Progenitor cell of endocrine pancreas (in vitro differentiated cells): ENCODE results near the gene GATAD2B. TPM values are rescaled to one million over a fixed set of nuclear protein-coding genes. Genes with fewer than 3 reads are reported as not detected.
A peak's percentile ranks its signal among the peaks of the same experiment; 100 is the strongest.

Experiments
- DNase-seq: peaks from one replicate; pipeline ENCODE4 v3.0.0; 2021; ENCODE audit warnings: low spot score; ENCODE audit not compliant: unreplicated experiment
- H3K27ac Mint-ChIP-seq: 2 replicates; pipeline ENCODE4 v1.8.0; 2021; ENCODE audit warnings: mild to moderate bottlenecking, moderate library complexity, mixed read lengths
- H3K27me3 Mint-ChIP-seq: 2 replicates; pipeline ENCODE4 v1.8.0; 2021; ENCODE audit warnings: mixed read lengths
- H3K36me3 Mint-ChIP-seq: 2 replicates; pipeline ENCODE4 v1.8.0; 2022; ENCODE audit warnings: mixed read lengths; ENCODE audit not compliant: insufficient read depth
- H3K4me1 Mint-ChIP-seq: 2 replicates; pipeline ENCODE4 v1.8.0; 2021; ENCODE audit warnings: low read depth, mixed read lengths
- H3K4me3 Mint-ChIP-seq: 2 replicates; pipeline ENCODE4 v1.8.0; 2021; ENCODE audit warnings: low read depth, mild to moderate bottlenecking, moderate library complexity, mixed read lengths
- H3K9me3 Mint-ChIP-seq: 2 replicates; pipeline ENCODE4 v1.8.0; 2021; ENCODE audit warnings: low read depth, mixed read lengths
- CTCF ChIP-seq: fragments of 200-600 bp; sonication (generic); IDR thresholded peaks from one replicate; pipeline ENCODE4 v1.5.0; 2021; ENCODE audit warnings: antibody characterized with exemption, mild to moderate bottlenecking; ENCODE audit not compliant: unreplicated experiment
- total RNA-seq: library from RNA; stranded (reverse); gene quantifications from 2 replicates; pipeline ENCODE4 v1.2.1, GENCODE V29; 2021

Gene GATAD2B
- total RNA-seq, 1 donor from 2014 or later: 52.6 TPM

GRCh38 chr1:153928245-153928644 is 5.5 kb upstream of the GATAD2B start:
- H3K4me3 Mint-ChIP-seq: no peak overlapping the region

GRCh38 chr1:153926405-153926804 is 3.6 kb upstream of the GATAD2B start:
- Mint-ChIP-seq H3K4me3 (no peak overlapping the region), H3K4me1 (peaks cover 4% of the 10 kb centered on the region), H3K36me3 (no peaks in the 10 kb centered on the region), H3K27ac (no peak overlapping the region), H3K27me3 (no peaks in the 10 kb centered on the region), H3K9me3 (no peaks in the 10 kb centered on the region)
- no peak for DNase-seq
- TF ChIP-seq CTCF: no peak

More at GRCh38 chr1:153928245-153928644, 5.5 kb upstream of the GATAD2B start:
- no peak for TF ChIP-seq CTCF
- peaks cover 1% of the 10 kb centered on the region for H3K36me3 Mint-ChIP-seq
- H3K27me3 Mint-ChIP-seq: no peaks in the 10 kb centered on the region
- DNase-seq: no peak
- H3K9me3 Mint-ChIP-seq: no peaks in the 10 kb centered on the region
- H3K4me1 Mint-ChIP-seq: peaks cover 1% of the 10 kb centered on the region
- H3K27ac Mint-ChIP-seq: no peak overlapping the region

- peak; percentile 58 for DNase-seq
- H3K27ac Mint-ChIP-seq: peak overlapping the region; percentile 96
- H3K9me3 Mint-ChIP-seq: no peaks in the 10 kb centered on the region
- peak; percentile 34 for TF ChIP-seq CTCF
- H3K36me3 Mint-ChIP-seq: no peaks in the 10 kb centered on the region
- H3K4me1 Mint-ChIP-seq: peaks cover 25% of the 10 kb centered on the region
- peak overlapping the region; percentile 86 for H3K4me3 Mint-ChIP-seq
- H3K27me3 Mint-ChIP-seq: no peaks in the 10 kb centered on the region
Observed at GRCh38 chr1:153922076-153922971, 448 bp downstream of the GATAD2B start.

GRCh38 chr1:153921803-153922075 is 1.0 kb downstream of the GATAD2B start:
- Mint-ChIP-seq H3K27me3 (no peaks in the 10 kb centered on the region), H3K4me3 (peak overlapping the region; percentile 86), H3K4me1 (peaks cover 25% of the 10 kb centered on the region), H3K9me3 (no peaks in the 10 kb centered on the region), H3K36me3 (no peaks in the 10 kb centered on the region), H3K27ac (peak overlapping the region; percentile 89)
- DNase-seq: no peak
- TF ChIP-seq CTCF: no peak

- no peak for DNase-seq
- TF ChIP-seq CTCF: no peak
- H3K27ac Mint-ChIP-seq: peak overlapping the region; percentile 89
- no peaks in the 10 kb centered on the region for H3K27me3 Mint-ChIP-seq
- peak overlapping the region; percentile 86 for H3K4me3 Mint-ChIP-seq
- no peaks in the 10 kb centered on the region for H3K36me3 Mint-ChIP-seq
- no peaks in the 10 kb centered on the region for H3K9me3 Mint-ChIP-seq
- H3K4me1 Mint-ChIP-seq: peaks cover 25% of the 10 kb centered on the region
Observed at GRCh38 chr1:153921080-153921802, 1.5 kb downstream of the GATAD2B start.
